GM18519 (cell line): ENCODE data around the gene AFDN.
A peak's percentile ranks its signal among the peaks of the same experiment; 100 is the strongest.
"Not testable (repeated sequence)": the region's sequence is repeated elsewhere in the genome, so short reads cannot be mapped to it uniquely, and the experiment has no call there.

ENCODE experiments used
- ATAC-seq: cut with Tn5 transposase; IDR thresholded peaks from one replicate; pipeline ENCODE4 v1.9.1; 2021; ENCODE audit warnings: mild to moderate bottlenecking, moderate library complexity; ENCODE audit not compliant: unreplicated experiment, low FRiP score

AFDN gene

GRCh38 chr6:167995302-167995701 lies 168.6 kb downstream of the AFDN start:
- ATAC-seq = no peak

- no peak for ATAC-seq
Measured at GRCh38 chr6:167995731-167996151, 169.0 kb downstream of the AFDN start.

- peak; percentile 51 for ATAC-seq
Measured at GRCh38 chr6:167996424-167997199, 169.9 kb downstream of the AFDN start.

GRCh38 chr6:167997642-167998041 lies 170.9 kb downstream of the AFDN start, which contains the start of gene KIF25:
KIF25 (plus strand) TSS chr6:167997671; CDS start chr6:168029586, 31,915 bp downstream.
- no peak for ATAC-seq

- no peak for ATAC-seq
Measured at GRCh38 chr6:167998215-167998614, 171.5 kb downstream of the AFDN start.

- ATAC-seq = no peak
Measured at GRCh38 chr6:168000198-168001028, 173.7 kb downstream of the AFDN start.

GRCh38 chr6:168001029-168001332 lies 174.3 kb downstream of the AFDN start:
- no peak for ATAC-seq

GRCh38 chr6:168001514-168001913 lies 174.8 kb downstream of the AFDN start:
- ATAC-seq = not testable (repeated sequence)

GRCh38 chr6:168002804-168003203 lies 176.1 kb downstream of the AFDN start:
- no peak for ATAC-seq

GRCh38 chr6:168004023-168004422 lies 177.3 kb downstream of the AFDN start:
- ATAC-seq = no peak

GRCh38 chr6:168004945-168005344 lies 178.2 kb downstream of the AFDN start:
- ATAC-seq = no peak

- ATAC-seq = no peak
Measured at GRCh38 chr6:168005796-168006195, 179.1 kb downstream of the AFDN start.

- ATAC-seq = no peak
Measured at GRCh38 chr6:168007592-168008338, 181.1 kb downstream of the AFDN start.

GRCh38 chr6:168009331-168009730 lies 182.6 kb downstream of the AFDN start:
- no peak for ATAC-seq

GRCh38 chr6:168011291-168011690 lies 184.6 kb downstream of the AFDN start:
- no peak for ATAC-seq

GRCh38 chr6:168012431-168013249 lies 185.9 kb downstream of the AFDN start:
- no peak for ATAC-seq

- no peak for ATAC-seq
Measured at GRCh38 chr6:168013250-168013915, 186.7 kb downstream of the AFDN start.

- ATAC-seq = no peak
Measured at GRCh38 chr6:168014428-168014827, 187.7 kb downstream of the AFDN start.

- ATAC-seq = no peak
Measured at GRCh38 chr6:168015009-168015408, 188.3 kb downstream of the AFDN start.
